HEK293T (cell line): ENCODE data around the gene ANKRD11.

Experiments used
- ARNT ChIP-seq: fragments of 450-650 bp; IDR thresholded peaks from 2 replicates; pipeline ENCODE4 v1.6.1; 2017; ENCODE audit warnings: mild to moderate bottlenecking
- BHLHE40 ChIP-seq: fragments of 450-650 bp; IDR thresholded peaks from 2 replicates; pipeline ENCODE4 v1.6.1; 2016; ENCODE audit warnings: mild to moderate bottlenecking, moderate library complexity, borderline replicate concordance
- ELF4 ChIP-seq: fragments of 450-650 bp; IDR thresholded peaks from 2 replicates; pipeline ENCODE4 v1.6.1; 2017; ENCODE audit warnings: antibody characterized with exemption
- FOXM1 ChIP-seq: fragments of 450-650 bp; IDR thresholded peaks from 2 replicates; pipeline ENCODE4 v1.6.1; 2017; ENCODE audit warnings: mild to moderate bottlenecking, borderline replicate concordance
- L3MBTL2 ChIP-seq: fragments of 450-650 bp; conservative IDR thresholded peaks from 2 replicates; pipeline ENCODE4 v1.6.1; 2016; ENCODE audit warnings: mild to moderate bottlenecking
- NFRKB ChIP-seq: fragments of 450-650 bp; IDR thresholded peaks from 2 replicates; pipeline ENCODE4 v1.6.1; 2016; ENCODE audit warnings: mild to moderate bottlenecking, moderate library complexity
- SP1 ChIP-seq: fragments of 450-650 bp; IDR thresholded peaks from 2 replicates; pipeline ENCODE4 v1.6.1; 2017
- SUZ12 ChIP-seq: fragments of 450-650 bp; IDR thresholded peaks from 2 replicates; pipeline ENCODE4 v1.6.1; 2016; ENCODE audit warnings: mild to moderate bottlenecking

DNA sequence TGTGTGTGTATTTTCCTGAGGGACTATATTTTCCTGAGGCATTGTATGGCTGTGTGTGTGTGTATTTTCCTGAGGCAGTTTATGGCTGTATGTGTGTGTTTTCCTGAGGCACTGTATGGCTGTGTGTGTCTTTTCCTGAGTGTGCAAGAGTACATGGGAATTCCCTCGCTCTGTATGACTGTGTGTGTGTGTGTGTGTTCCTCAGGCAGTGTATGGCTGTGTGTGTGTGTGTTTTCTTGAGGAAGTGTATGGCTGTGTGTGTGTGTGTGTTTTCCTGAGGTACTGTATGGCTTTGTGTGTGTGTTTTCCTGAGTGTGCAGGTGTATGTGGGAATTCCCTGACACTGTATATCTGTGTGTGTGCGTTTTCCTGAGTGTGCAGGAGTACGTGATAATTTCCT lies 268.8 kb downstream of the ANKRD11 start:
- TF ChIP-seq ARNT = no peak
- no peak for TF ChIP-seq NFRKB
- no peak for TF ChIP-seq FOXM1
- TF ChIP-seq SUZ12 = no peak
- no peak for TF ChIP-seq ELF4
- TF ChIP-seq BHLHE40 = no peak
- TF ChIP-seq SP1 = no peak
- TF ChIP-seq L3MBTL2 = no peak
